K562 (cell line): ENCODE measurements around the gene CAPN5.

Source experiments
- SREBF2 ChIP-seq: sonication (generic); formaldehyde crosslinking; IDR thresholded peaks from 2 replicates; pipeline ENCODE4 v1.4.0; 2020; ENCODE audit warnings: mild to moderate bottlenecking, missing genetic modification reagents
- TAF1 ChIP-seq: IDR thresholded peaks from 2 replicates; pipeline ENCODE4 v1.6.1; 2011; ENCODE audit warnings: mild to moderate bottlenecking, low read length, moderate library complexity; ENCODE audit not compliant: insufficient read depth, control insufficient read depth, severe bottlenecking; ENCODE audit errors: extremely low read depth
- TAF7 ChIP-seq: fragments of 450-650 bp; IDR thresholded peaks from 2 replicates; pipeline ENCODE4 v1.6.1; 2016; ENCODE audit warnings: missing genetic modification characterization, missing compliant biosample characterization
- ZNF444 ChIP-seq: fragments of 250-450 bp; sonication (Bioruptor Pico); IDR thresholded peaks from 2 replicates; pipeline ENCODE4 v1.4.0; 2020; ENCODE audit warnings: mild to moderate bottlenecking, moderate library complexity
- TF ChIP-seq, protein P1 (sequence below), 3 experiments: fragments of 200-800 bp in 1 of 3; fragments of 250-450 bp in 1 of 3; fragments of 450-650 bp in 1 of 3; sonication (Bioruptor Pico) in 1 of 3; sonication (Bioruptor generic) in 1 of 3; formaldehyde crosslinking in 1 of 3; IDR thresholded peaks; 2 replicates each; pipeline versions ENCODE4 v1.6.1 to v1.8.0; 2016 to 2022; ENCODE audit warnings: mild to moderate bottlenecking in 2 of 3, missing genetic modification characterization in 2 of 3, missing compliant biosample characterization in 1 of 3, moderate library complexity in 1 of 3
- TF ChIP-seq, protein P2 (sequence below), 3 experiments: IDR thresholded peaks in 2 of 3; conservative IDR thresholded peaks in 1 of 3; 2 replicates each; pipeline ENCODE4 v1.5.1; 2011 to 2012; ENCODE audit warnings: low read length in 3 of 3, mild to moderate bottlenecking in 3 of 3, control low read depth in 2 of 3, improper control_type of control experiment in 1 of 3, inconsistent platforms in 1 of 3, low read depth in 1 of 3, mixed read lengths in 1 of 3, moderate library complexity in 1 of 3; ENCODE audit not compliant: insufficient read depth in 2 of 3
- TF ChIP-seq, protein P3 (sequence below), 2 experiments: fragments of 450-650 bp; formaldehyde crosslinking in 1 of 2; IDR thresholded peaks; 2 replicates each; pipeline versions ENCODE4 v1.4.0 to v1.6.1; 2014 to 2020; ENCODE audit warnings: mild to moderate bottlenecking in 2 of 2, borderline replicate concordance in 1 of 2, low read depth in 1 of 2
- TF ChIP-seq, protein P4 (sequence below): sonication (generic); formaldehyde crosslinking; IDR thresholded peaks from 2 replicates; pipeline ENCODE4 v1.8.1; 2022; ENCODE audit warnings: missing genetic modification reagents
- TF ChIP-seq, protein P5 (sequence below): fragments of 250-450 bp; sonication (Bioruptor Pico); IDR thresholded peaks from 2 replicates; pipeline ENCODE4 v1.5.0; 2021; ENCODE audit warnings: mild to moderate bottlenecking, borderline replicate concordance

DNA sequence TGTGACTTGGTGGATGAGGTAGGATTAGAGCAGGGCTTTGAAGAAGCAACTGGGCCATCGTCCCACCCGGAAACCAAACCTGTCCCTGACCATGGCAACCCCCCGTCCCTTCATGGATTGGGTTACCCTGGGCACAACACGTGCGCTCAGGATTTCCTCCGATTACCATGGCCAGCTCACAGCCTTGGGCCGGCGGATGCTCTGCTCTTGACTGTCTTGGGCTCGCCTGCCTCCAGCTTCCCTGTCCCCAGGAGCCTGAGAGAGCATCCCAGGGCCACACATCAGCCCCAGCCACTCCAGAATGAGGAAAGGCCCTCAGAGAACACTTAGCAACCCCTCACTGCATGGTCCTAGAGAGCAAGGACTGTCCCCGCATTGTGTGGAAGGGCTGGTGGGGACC is 84.1 kb downstream of the CAPN5 start:
- TF ChIP-seq, protein P1, sequence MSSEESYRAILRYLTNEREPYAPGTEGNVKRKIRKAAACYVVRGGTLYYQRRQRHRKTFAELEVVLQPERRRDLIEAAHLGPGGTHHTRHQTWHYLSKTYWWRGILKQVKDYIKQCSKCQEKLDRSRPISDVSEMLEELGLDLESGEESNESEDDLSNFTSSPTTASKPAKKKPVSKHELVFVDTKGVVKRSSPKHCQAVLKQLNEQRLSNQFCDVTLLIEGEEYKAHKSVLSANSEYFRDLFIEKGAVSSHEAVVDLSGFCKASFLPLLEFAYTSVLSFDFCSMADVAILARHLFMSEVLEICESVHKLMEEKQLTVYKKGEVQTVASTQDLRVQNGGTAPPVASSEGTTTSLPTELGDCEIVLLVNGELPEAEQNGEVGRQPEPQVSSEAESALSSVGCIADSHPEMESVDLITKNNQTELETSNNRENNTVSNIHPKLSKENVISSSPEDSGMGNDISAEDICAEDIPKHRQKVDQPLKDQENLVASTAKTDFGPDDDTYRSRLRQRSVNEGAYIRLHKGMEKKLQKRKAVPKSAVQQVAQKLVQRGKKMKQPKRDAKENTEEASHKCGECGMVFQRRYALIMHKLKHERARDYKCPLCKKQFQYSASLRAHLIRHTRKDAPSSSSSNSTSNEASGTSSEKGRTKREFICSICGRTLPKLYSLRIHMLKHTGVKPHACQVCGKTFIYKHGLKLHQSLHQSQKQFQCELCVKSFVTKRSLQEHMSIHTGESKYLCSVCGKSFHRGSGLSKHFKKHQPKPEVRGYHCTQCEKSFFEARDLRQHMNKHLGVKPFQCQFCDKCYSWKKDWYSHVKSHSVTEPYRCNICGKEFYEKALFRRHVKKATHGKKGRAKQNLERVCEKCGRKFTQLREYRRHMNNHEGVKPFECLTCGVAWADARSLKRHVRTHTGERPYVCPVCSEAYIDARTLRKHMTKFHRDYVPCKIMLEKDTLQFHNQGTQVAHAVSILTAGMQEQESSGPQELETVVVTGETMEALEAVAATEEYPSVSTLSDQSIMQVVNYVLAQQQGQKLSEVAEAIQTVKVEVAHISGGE (CRISPR knock-in tag; IDR thresholded peaks at IDR 0.05) = no peak
- TF ChIP-seq TAF1 (no peak), SREBF2 (CRISPR knock-in tag) (no peak), ZNF444 (CRISPR knock-in tag) (no peak), TAF7 (no peak)
- TF ChIP-seq, protein P2, sequence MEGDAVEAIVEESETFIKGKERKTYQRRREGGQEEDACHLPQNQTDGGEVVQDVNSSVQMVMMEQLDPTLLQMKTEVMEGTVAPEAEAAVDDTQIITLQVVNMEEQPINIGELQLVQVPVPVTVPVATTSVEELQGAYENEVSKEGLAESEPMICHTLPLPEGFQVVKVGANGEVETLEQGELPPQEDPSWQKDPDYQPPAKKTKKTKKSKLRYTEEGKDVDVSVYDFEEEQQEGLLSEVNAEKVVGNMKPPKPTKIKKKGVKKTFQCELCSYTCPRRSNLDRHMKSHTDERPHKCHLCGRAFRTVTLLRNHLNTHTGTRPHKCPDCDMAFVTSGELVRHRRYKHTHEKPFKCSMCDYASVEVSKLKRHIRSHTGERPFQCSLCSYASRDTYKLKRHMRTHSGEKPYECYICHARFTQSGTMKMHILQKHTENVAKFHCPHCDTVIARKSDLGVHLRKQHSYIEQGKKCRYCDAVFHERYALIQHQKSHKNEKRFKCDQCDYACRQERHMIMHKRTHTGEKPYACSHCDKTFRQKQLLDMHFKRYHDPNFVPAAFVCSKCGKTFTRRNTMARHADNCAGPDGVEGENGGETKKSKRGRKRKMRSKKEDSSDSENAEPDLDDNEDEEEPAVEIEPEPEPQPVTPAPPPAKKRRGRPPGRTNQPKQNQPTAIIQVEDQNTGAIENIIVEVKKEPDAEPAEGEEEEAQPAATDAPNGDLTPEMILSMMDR (IDR thresholded peaks at IDR 0.05 in 2 of 3, conservative IDR thresholded peaks at IDR 0.05 in 1 of 3; ENCODE audit: insufficient read depth in 2 of 3, low read depth in 1 of 3, low read length in 3 of 3) = no peak
- TF ChIP-seq, protein P3, sequence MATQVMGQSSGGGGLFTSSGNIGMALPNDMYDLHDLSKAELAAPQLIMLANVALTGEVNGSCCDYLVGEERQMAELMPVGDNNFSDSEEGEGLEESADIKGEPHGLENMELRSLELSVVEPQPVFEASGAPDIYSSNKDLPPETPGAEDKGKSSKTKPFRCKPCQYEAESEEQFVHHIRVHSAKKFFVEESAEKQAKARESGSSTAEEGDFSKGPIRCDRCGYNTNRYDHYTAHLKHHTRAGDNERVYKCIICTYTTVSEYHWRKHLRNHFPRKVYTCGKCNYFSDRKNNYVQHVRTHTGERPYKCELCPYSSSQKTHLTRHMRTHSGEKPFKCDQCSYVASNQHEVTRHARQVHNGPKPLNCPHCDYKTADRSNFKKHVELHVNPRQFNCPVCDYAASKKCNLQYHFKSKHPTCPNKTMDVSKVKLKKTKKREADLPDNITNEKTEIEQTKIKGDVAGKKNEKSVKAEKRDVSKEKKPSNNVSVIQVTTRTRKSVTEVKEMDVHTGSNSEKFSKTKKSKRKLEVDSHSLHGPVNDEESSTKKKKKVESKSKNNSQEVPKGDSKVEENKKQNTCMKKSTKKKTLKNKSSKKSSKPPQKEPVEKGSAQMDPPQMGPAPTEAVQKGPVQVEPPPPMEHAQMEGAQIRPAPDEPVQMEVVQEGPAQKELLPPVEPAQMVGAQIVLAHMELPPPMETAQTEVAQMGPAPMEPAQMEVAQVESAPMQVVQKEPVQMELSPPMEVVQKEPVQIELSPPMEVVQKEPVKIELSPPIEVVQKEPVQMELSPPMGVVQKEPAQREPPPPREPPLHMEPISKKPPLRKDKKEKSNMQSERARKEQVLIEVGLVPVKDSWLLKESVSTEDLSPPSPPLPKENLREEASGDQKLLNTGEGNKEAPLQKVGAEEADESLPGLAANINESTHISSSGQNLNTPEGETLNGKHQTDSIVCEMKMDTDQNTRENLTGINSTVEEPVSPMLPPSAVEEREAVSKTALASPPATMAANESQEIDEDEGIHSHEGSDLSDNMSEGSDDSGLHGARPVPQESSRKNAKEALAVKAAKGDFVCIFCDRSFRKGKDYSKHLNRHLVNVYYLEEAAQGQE (IDR thresholded peaks at IDR 0.05; ENCODE audit: borderline replicate concordance) = no peak
- TF ChIP-seq, protein P3 (CRISPR knock-in tag; IDR thresholded peaks at IDR 0.05; ENCODE audit: low read depth) = no peak
- TF ChIP-seq, protein P4, sequence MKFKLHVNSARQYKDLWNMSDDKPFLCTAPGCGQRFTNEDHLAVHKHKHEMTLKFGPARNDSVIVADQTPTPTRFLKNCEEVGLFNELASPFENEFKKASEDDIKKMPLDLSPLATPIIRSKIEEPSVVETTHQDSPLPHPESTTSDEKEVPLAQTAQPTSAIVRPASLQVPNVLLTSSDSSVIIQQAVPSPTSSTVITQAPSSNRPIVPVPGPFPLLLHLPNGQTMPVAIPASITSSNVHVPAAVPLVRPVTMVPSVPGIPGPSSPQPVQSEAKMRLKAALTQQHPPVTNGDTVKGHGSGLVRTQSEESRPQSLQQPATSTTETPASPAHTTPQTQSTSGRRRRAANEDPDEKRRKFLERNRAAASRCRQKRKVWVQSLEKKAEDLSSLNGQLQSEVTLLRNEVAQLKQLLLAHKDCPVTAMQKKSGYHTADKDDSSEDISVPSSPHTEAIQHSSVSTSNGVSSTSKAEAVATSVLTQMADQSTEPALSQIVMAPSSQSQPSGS (CRISPR knock-in tag) = no peak
- TF ChIP-seq, protein P5, sequence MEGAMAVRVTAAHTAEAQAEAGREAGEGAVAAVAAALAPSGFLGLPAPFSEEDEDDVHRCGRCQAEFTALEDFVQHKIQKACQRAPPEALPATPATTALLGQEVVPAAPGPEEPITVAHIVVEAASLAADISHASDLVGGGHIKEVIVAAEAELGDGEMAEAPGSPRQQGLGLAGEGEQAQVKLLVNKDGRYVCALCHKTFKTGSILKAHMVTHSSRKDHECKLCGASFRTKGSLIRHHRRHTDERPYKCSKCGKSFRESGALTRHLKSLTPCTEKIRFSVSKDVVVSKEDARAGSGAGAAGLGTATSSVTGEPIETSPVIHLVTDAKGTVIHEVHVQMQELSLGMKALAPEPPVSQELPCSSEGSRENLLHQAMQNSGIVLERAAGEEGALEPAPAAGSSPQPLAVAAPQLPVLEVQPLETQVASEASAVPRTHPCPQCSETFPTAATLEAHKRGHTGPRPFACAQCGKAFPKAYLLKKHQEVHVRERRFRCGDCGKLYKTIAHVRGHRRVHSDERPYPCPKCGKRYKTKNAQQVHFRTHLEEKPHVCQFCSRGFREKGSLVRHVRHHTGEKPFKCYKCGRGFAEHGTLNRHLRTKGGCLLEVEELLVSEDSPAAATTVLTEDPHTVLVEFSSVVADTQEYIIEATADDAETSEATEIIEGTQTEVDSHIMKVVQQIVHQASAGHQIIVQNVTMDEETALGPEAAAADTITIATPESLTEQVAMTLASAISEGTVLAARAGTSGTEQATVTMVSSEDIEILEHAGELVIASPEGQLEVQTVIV (CRISPR knock-in tag) = no peak
